Thoracic aorta (tissue), 2 donors: Measurements from ENCODE around the gene LSP1. TPM values are rescaled to one million over a fixed set of nuclear protein-coding genes. Genes with fewer than 3 reads are reported as not detected.

Experiments used
- ATAC-seq: fragments of 150-250 bp; one replicate; pipeline ENCODE4 v1.8.0; 2017; ENCODE audit warnings: low read depth; ENCODE audit not compliant: insufficient number of reproducible peaks, low FRiP score
- DNase-seq: peaks from one replicate; pipeline ENCODE4 v3.0.0-alpha.2; 2020; ENCODE audit warnings: low spot score
- H3K27ac ChIP-seq, 2 donors: fragments of 200-600 bp; sonication (generic); 1 replicate in 1 of 2; 2 replicates in 1 of 2; pipeline ENCODE4 v1.5.1; 2016; ENCODE audit warnings: mild to moderate bottlenecking in 2 of 2, moderate library complexity in 2 of 2
- H3K27me3 ChIP-seq: fragments of 200-600 bp; sonication (generic); replicated peaks from 2 replicates; pipeline ENCODE4 v1.6.0; 2016; ENCODE audit warnings: mild to moderate bottlenecking; ENCODE audit not compliant: insufficient read depth
- H3K36me3 ChIP-seq: fragments of 200-600 bp; sonication (generic); one replicate; pipeline ENCODE4 v1.5.1; 2016
- H3K4me1 ChIP-seq, 2 donors: fragments of 200-600 bp; sonication (generic); 1 replicate in 1 of 2; 2 replicates in 1 of 2; pipeline versions ENCODE4 v1.5.1 to v1.6.0; 2016; ENCODE audit warnings: low read depth in 2 of 2, mild to moderate bottlenecking in 1 of 2; ENCODE audit not compliant: control insufficient read depth in 1 of 2
- H3K4me3 ChIP-seq: fragments of 200-600 bp; sonication (generic); 2 replicates; pipeline ENCODE4 v1.5.1; 2016; ENCODE audit warnings: mild to moderate bottlenecking
- H3K9me3 ChIP-seq: fragments of 200-600 bp; sonication (generic); 2 replicates; pipeline ENCODE4 v1.5.1; 2016
- CTCF ChIP-seq: fragments of 200-600 bp; sonication (generic); IDR thresholded peaks from one replicate; pipeline ENCODE4 v1.5.1; 2019; ENCODE audit warnings: antibody characterized with exemption
- total RNA-seq, 2 donors: library from RNA; depleted of rRNA; stranded (reverse); fragments of >200 nt; gene quantifications; one replicate each; pipeline versions ENCODE4 v1.1.0 to v1.2.3, GENCODE V29; 2016

The LSP1 gene
- total RNA-seq, 2 donors from 2014 or later: 23.6 to 40.5 TPM

GRCh38 chr11:1879342-1879940 lies 26.6 kb downstream of the LSP1 start:
- Histone ChIP-seq H3K4me1 (peaks cover 18 to 53% of the 10 kb centered on the region in 2 donors), H3K27ac (peak overlapping the region; percentile 55 to 67), H3K4me3 (no peak overlapping the region), H3K9me3 (no peaks in the 10 kb centered on the region), H3K27me3 (no peaks in the 10 kb centered on the region), H3K36me3 (no peaks in the 10 kb centered on the region)
- no peak for TF ChIP-seq CTCF
- ATAC-seq: no peak
- DNase-seq: no peak

- no peak for DNase-seq
- Histone ChIP-seq H3K36me3 (no peaks in the 10 kb centered on the region), H3K9me3 (no peaks in the 10 kb centered on the region), H3K4me1 (peaks cover 18 to 53% of the 10 kb centered on the region in 2 donors), H3K27ac (peak overlapping the region; percentile 55 to 67), H3K27me3 (no peaks in the 10 kb centered on the region), H3K4me3 (no peak overlapping the region)
- peak; percentile 33 for ATAC-seq
- no peak for TF ChIP-seq CTCF
Measured at GRCh38 chr11:1879941-1880720, 27.2 kb downstream of the LSP1 start.

- Histone ChIP-seq H3K4me1 (peaks cover 17 to 50% of the 10 kb centered on the region in 2 donors), H3K36me3 (no peaks in the 10 kb centered on the region), H3K27me3 (no peaks in the 10 kb centered on the region), H3K9me3 (no peaks in the 10 kb centered on the region), H3K4me3 (no peak overlapping the region), H3K27ac (peak overlapping the region; percentile 48 to 67)
- no peak for TF ChIP-seq CTCF
- no peak for ATAC-seq
- DNase-seq: no peak
Measured at GRCh38 chr11:1880746-1881441, 28.0 kb downstream of the LSP1 start.

GRCh38 chr11:1881442-1882264 lies 28.8 kb downstream of the LSP1 start:
- H3K4me3 ChIP-seq: no peak overlapping the region
- ATAC-seq (no peak), DNase-seq (no peak)
- peaks cover 3% of the 10 kb centered on the region for H3K36me3 ChIP-seq
- TF ChIP-seq CTCF: no peak
- H3K27me3 ChIP-seq: no peaks in the 10 kb centered on the region
- no peaks in the 10 kb centered on the region for H3K9me3 ChIP-seq
- H3K27ac ChIP-seq: peak overlapping the region in 1 of 2 donors; percentile 67
- peaks cover 12 to 42% of the 10 kb centered on the region in 2 donors for H3K4me1 ChIP-seq
